SK-N-SH (cell line): ENCODE measurements around the gene FERD3L. TPM values are rescaled to one million over a fixed set of nuclear protein-coding genes. Genes with fewer than 3 reads are reported as not detected.

Source experiments
- CTCF ChIA-PET: fragments of 300-600, 350-600 bp; formaldehyde crosslinking; extraction: SDS; loops from one replicate; lab custom pipeline; 2021; lab: Yijun Ruan, JAX
- POLR2A ChIA-PET: fragments of 350-600 bp; sonication (Branson Sonifier 250); formaldehyde crosslinking; extraction: SDS; loops from one replicate; lab custom pipeline; 2020; ENCODE audit warnings: antibody characterized with exemption, inconsistent platforms; lab: Yijun Ruan, JAX
- DNase-seq: peaks from one replicate; pipeline ENCODE4 v3.0.0; 2012
- H2AFZ ChIP-seq: fragments of 200-600 bp; sonication (generic); 2 replicates; pipeline ENCODE4 v1.8.1; 2016; ENCODE audit warnings: antibody characterized with exemption, mild to moderate bottlenecking, low read depth
- H3F3A ChIP-seq: fragments of 200-600 bp; sonication (generic); replicated peaks from 2 replicates; pipeline ENCODE3; 2016; ENCODE audit warnings: antibody characterized with exemption, mild to moderate bottlenecking; ENCODE audit not compliant: insufficient read depth
- H3K27ac ChIP-seq, 2 experiments: fragments of 200-500 bp in 1 of 2; fragments of 200-600 bp in 1 of 2; sonication (Bioruptor generic) in 1 of 2; sonication (generic), shearing (Covaris generic) in 1 of 2; 2 replicates each; pipeline versions ENCODE4 v1.5.1 to v1.6.1; 2014 to 2016; ENCODE audit warnings: low read depth in 2 of 2, inconsistent platforms in 1 of 2, low read length in 1 of 2, mild to moderate bottlenecking in 1 of 2, mixed read lengths in 1 of 2
- H3K27me3 ChIP-seq: fragments of 200-600 bp; sonication (generic), shearing (Covaris generic); 2 replicates; pipeline ENCODE4 v1.6.1; 2016; ENCODE audit warnings: mixed run types; ENCODE audit not compliant: insufficient read depth
- H3K36me3 ChIP-seq, 2 experiments: fragments of 200-500 bp in 1 of 2; fragments of 200-600 bp in 1 of 2; sonication (Bioruptor generic) in 1 of 2; sonication (generic) in 1 of 2; replicated peaks in 1 of 2; 2 replicates each; pipeline versions ENCODE3 to v1.5.1; 2014 to 2016; ENCODE audit warnings: low read length in 1 of 2, mild to moderate bottlenecking in 1 of 2; ENCODE audit not compliant: insufficient read depth in 2 of 2, control insufficient read depth in 1 of 2
- H3K4me1 ChIP-seq, 2 experiments: fragments of 200-500 bp in 1 of 2; fragments of 200-600 bp in 1 of 2; sonication (Bioruptor generic) in 1 of 2; sonication (generic), shearing (Covaris generic) in 1 of 2; 2 replicates each; pipeline versions ENCODE4 v1.5.1 to v1.6.1; 2014 to 2016; ENCODE audit warnings: low read depth in 1 of 2, low read length in 1 of 2, mixed run types in 1 of 2; ENCODE audit not compliant: insufficient read depth in 2 of 2, control insufficient read depth in 1 of 2
- H3K4me2 ChIP-seq: fragments of 200-600 bp; sonication (generic), shearing (Covaris generic); 2 replicates; pipeline ENCODE4 v1.6.1; 2017; ENCODE audit warnings: mixed run types
- H3K4me3 ChIP-seq, 2 experiments: fragments of 200-500 bp in 1 of 2; fragments of 200-600 bp in 1 of 2; sonication (Bioruptor generic) in 1 of 2; sonication (generic), shearing (Covaris generic) in 1 of 2; 2 replicates each; pipeline versions ENCODE4 v1.5.1 to v1.8.1; 2014 to 2016; ENCODE audit warnings: low read depth in 2 of 2, inconsistent platforms in 1 of 2, low read length in 1 of 2, mild to moderate bottlenecking in 1 of 2, mixed read lengths in 1 of 2, moderate library complexity in 1 of 2
- H3K79me2 ChIP-seq: fragments of 200-600 bp; sonication (generic); 2 replicates; pipeline ENCODE4 v1.8.1; 2017; ENCODE audit warnings: mild to moderate bottlenecking; ENCODE audit not compliant: insufficient read depth
- H3K9ac ChIP-seq: fragments of 200-600 bp; sonication (generic); 2 replicates; pipeline ENCODE4 v1.6.1; 2017; ENCODE audit warnings: mixed run types
- H3K9me2 ChIP-seq: fragments of 200-600 bp; sonication (generic); 2 replicates; pipeline ENCODE4 v1.6.1; 2017; ENCODE audit warnings: mixed run types
- H3K9me3 ChIP-seq: fragments of 200-600 bp; sonication (generic); 2 replicates; pipeline ENCODE4 v1.6.1; 2017; ENCODE audit warnings: mixed run types, mild to moderate bottlenecking, moderate library complexity
- H4K20me1 ChIP-seq: fragments of 200-600 bp; sonication (generic); 2 replicates; pipeline ENCODE4 v1.6.1; 2017; ENCODE audit warnings: mild to moderate bottlenecking, mixed run types; ENCODE audit not compliant: insufficient read depth
- EZH2phosphoT487 ChIP-seq: fragments of 200-600 bp; sonication (generic); IDR thresholded peaks from 2 replicates; pipeline ENCODE4 v1.6.1; 2017; ENCODE audit warnings: low read depth, mixed run types, mild to moderate bottlenecking, antibody characterized with exemption, moderate library complexity, borderline replicate concordance
- FOSL2 ChIP-seq: IDR thresholded peaks from 2 replicates; pipeline ENCODE4 v1.4.0; 2012; ENCODE audit warnings: low read depth, mild to moderate bottlenecking, moderate library complexity, borderline replicate concordance
- MXI1 ChIP-seq: IDR thresholded peaks from 2 replicates; pipeline ENCODE4 v1.6.1; 2012; ENCODE audit warnings: mild to moderate bottlenecking, low read depth, low read length, improper control_type of control experiment
- RCOR1 ChIP-seq: fragments of 150-350 bp; IDR thresholded peaks from 2 replicates; pipeline ENCODE4 v1.6.1; 2017; ENCODE audit warnings: antibody characterized with exemption, low read length
- RXRA ChIP-seq: IDR thresholded peaks from 2 replicates; pipeline ENCODE4 v1.4.0; 2012; ENCODE audit warnings: low read depth, mild to moderate bottlenecking, borderline replicate concordance
- TCF12 ChIP-seq: IDR thresholded peaks from 2 replicates; pipeline ENCODE4 v1.4.0; 2012
- TEAD4 ChIP-seq: IDR thresholded peaks from 2 replicates; pipeline ENCODE4 v1.4.0; 2012; ENCODE audit warnings: mild to moderate bottlenecking, borderline replicate concordance; ENCODE audit not compliant: insufficient read depth
- WGBS: methylation state at CpG from one replicate; pipeline ENCODE4 v1.1.6; 2017; ENCODE audit warnings: low lambda C conversion rate; 5-methylcytosine and 5-hydroxymethylcytosine counted together
- polyA plus RNA-seq, 3 experiments: library from polyadenylated mRNA; depleted of rRNA; stranded (reverse); fragments of >200 nt; gene quantifications; 2 replicates each; pipeline ENCODE4 v1.2.3, GENCODE V29; 2012
- TF ChIP-seq, protein P1 (sequence below): IDR thresholded peaks from 2 replicates; pipeline ENCODE4 v1.4.0; 2012; ENCODE audit warnings: low read depth

The FERD3L gene
- polyA plus RNA-seq, 1 of the 3 experiments (the other 2 are of a cell fraction), result not detected

DNA sequence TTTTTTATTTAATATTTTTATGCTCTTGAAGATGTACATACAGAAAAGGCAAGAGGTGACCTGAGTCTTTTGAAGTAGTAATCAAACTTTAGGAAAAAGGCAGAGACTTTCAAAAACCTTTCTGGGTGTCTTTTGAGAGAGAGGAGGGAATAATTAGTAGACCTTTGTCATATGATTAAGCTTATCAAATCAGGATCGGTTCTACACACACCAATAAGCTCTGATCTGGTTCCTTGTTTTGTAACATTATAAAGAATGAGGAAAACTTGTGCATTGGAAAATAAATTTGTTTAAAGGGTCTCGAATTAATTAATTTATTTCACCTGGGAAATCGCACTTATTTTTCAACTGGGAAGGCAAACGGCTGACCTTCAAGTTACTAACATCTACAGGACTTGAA, 39.7 kb downstream of the FERD3L start:
- peak overlapping the region; percentile 95 for H3K9ac ChIP-seq
- H3K4me3 ChIP-seq, result peak overlapping the region; percentile 92 to 100
- CTCF ChIA-PET, result interaction anchor here (0.8 to 7.5 kb wide), 11 partner anchors 8 to 559 kb away, joined by 3 to 92 read pairs (median 4); partner anchors contain the start of gene TWIST1
- H3F3A ChIP-seq, result peaks cover 40% of the 10 kb centered on the region
- DNase-seq, result no peak
- no peaks in the 10 kb centered on the region for H3K27me3 ChIP-seq
- no peaks in the 10 kb centered on the region for H3K9me2 ChIP-seq
- H3K79me2 ChIP-seq, result peaks cover 100% of the 10 kb centered on the region
- peaks cover 6 to 47% of the 10 kb centered on the region in 2 experiments for H3K36me3 ChIP-seq
- H3K4me2 ChIP-seq, result peak overlapping the region; percentile 88
- H3K4me1 ChIP-seq, result peaks cover 20 to 92% of the 10 kb centered on the region in 2 experiments; a peak in 3 of 4 replicates
- TF ChIP-seq RXRA (no peak), MXI1 (peak; percentile 40; the same call in 1 of the 2 replicates)
- H4K20me1 ChIP-seq, result no peaks in the 10 kb centered on the region
- POLR2A ChIA-PET, result interaction anchor here (0.6 to 7.2 kb wide), 12 partner anchors 8 to 540 kb away, joined by 3 to 151 read pairs (median 20); partner anchors contain the start of gene TWIST1
- 7% methylated on average over 4 of the region's 4 CpGs for whole genome bisulfite sequencing
- peak overlapping the region; percentile 96 to 100 for H3K27ac ChIP-seq
- peak overlapping the region; percentile 53; the same call in 1 of the 2 replicates for H2AFZ ChIP-seq
- no peaks in the 10 kb centered on the region for H3K9me3 ChIP-seq

DNA sequence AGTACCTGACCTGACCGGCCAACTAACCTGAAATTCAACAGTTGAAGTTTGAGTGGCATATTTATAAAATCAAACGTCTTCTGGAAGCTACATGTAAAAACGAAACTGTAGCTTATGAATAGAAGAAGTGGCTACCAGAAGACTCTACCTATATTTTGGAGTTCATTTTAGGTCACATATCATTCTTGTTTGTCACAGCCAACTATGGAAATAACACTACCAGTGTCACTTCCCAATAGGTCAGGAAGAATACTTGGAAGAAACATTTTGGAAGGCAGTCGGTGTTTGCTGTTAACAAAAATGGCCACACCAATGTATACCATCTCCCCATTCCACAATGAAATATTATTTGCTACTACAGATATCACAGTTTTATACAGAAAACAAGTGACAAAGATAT, 40.4 kb downstream of the FERD3L start:
- Histone ChIP-seq H3K4me1 (peaks cover 13 to 92% of the 10 kb centered on the region in 2 experiments; a peak in 3 of 4 replicates), H3K27me3 (no peaks in the 10 kb centered on the region), H3K4me3 (peak overlapping the region in 1 of 2 experiments; percentile 6; a peak in 2 of 4 replicates), H3F3A (peaks cover 40% of the 10 kb centered on the region), H2AFZ (no peak overlapping the region), H4K20me1 (no peaks in the 10 kb centered on the region), H3K9me3 (no peaks in the 10 kb centered on the region), H3K9ac (peak overlapping the region; percentile 95; the same call in 1 of the 2 replicates), H3K27ac (peak overlapping the region; percentile 96 to 100), H3K4me2 (peak overlapping the region; percentile 88), H3K79me2 (peaks cover 100% of the 10 kb centered on the region), H3K9me2 (no peaks in the 10 kb centered on the region), H3K36me3 (peaks cover 0 to 44% of the 10 kb centered on the region in 2 experiments)
- WGBS, result 86% methylated on average over 4 of the region's 4 CpGs
- TF ChIP-seq FOSL2 (no peak), TEAD4 (no peak)
- POLR2A ChIA-PET, result interaction anchor here (0.8 to 7.2 kb wide), 3 partner anchors 13 to 300 kb away, joined by 3 to 151 read pairs (median 46); partner anchors contain the start of gene TWIST1
- DNase-seq, result no peak
- CTCF ChIA-PET, result interaction anchor here (1.2 to 7.5 kb wide), 5 partner anchors 9 to 560 kb away, joined by 3 to 92 read pairs (median 4); partner anchors contain the start of gene TWIST1

DNA sequence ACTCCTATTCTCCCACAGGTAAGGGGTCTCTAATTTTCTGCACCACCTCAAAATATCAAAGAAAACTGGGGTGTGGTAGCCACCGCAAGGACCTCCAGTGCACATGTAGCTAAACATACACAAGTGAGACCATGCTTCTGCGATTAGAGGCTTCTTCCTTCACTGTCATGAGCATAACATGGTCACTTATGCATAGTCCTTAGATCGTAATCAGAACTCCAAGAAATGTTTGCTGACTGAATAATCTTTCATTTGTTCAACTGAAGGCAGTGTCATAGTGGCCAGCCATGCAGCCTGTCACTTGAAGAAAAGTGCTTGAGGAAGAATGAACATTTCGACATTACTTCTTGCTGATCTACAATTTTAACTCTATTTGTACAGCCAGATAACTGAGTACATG, 42.3 kb downstream of the FERD3L start:
- Histone ChIP-seq H3K27ac (peak overlapping the region; percentile 79 to 96), H3K9me3 (no peaks in the 10 kb centered on the region), H3K79me2 (peaks cover 100% of the 10 kb centered on the region), H3K27me3 (no peaks in the 10 kb centered on the region), H4K20me1 (no peaks in the 10 kb centered on the region), H3K36me3 (peaks cover 0 to 38% of the 10 kb centered on the region in 2 experiments), H3K9ac (no peak overlapping the region), H3K4me3 (no peak overlapping the region), H2AFZ (no peak overlapping the region), H3F3A (peaks cover 31% of the 10 kb centered on the region), H3K9me2 (no peaks in the 10 kb centered on the region), H3K4me1 (peaks cover 9 to 93% of the 10 kb centered on the region in 2 experiments; a peak in 3 of 4 replicates)
- CTCF ChIA-PET, result interaction anchor here (0.6 to 1.2 kb wide), 3 partner anchors 12 to 512 kb away, joined by 3 to 4 read pairs (median 4); no protein-coding TSS in a partner anchor
- POLR2A ChIA-PET, result no interaction called here
- no peak for DNase-seq
- 72% methylated on average over 4 of the region's 4 CpGs for WGBS
- TF ChIP-seq, protein P1, sequence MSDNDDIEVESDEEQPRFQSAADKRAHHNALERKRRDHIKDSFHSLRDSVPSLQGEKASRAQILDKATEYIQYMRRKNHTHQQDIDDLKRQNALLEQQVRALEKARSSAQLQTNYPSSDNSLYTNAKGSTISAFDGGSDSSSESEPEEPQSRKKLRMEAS, result 0 out of 2 replicates have a peak, but pooled peaks have one; percentile 18
- TF ChIP-seq RCOR1, result no peak
- no peak for TF ChIP-seq EZH2phosphoT487
- no peak for TF ChIP-seq TCF12
- TF ChIP-seq, all 33 proteins: peak for 1
- peak overlapping the region; percentile 76 for H3K4me2 ChIP-seq
